ENCODE results near the gene RIPK4.

DNA sequence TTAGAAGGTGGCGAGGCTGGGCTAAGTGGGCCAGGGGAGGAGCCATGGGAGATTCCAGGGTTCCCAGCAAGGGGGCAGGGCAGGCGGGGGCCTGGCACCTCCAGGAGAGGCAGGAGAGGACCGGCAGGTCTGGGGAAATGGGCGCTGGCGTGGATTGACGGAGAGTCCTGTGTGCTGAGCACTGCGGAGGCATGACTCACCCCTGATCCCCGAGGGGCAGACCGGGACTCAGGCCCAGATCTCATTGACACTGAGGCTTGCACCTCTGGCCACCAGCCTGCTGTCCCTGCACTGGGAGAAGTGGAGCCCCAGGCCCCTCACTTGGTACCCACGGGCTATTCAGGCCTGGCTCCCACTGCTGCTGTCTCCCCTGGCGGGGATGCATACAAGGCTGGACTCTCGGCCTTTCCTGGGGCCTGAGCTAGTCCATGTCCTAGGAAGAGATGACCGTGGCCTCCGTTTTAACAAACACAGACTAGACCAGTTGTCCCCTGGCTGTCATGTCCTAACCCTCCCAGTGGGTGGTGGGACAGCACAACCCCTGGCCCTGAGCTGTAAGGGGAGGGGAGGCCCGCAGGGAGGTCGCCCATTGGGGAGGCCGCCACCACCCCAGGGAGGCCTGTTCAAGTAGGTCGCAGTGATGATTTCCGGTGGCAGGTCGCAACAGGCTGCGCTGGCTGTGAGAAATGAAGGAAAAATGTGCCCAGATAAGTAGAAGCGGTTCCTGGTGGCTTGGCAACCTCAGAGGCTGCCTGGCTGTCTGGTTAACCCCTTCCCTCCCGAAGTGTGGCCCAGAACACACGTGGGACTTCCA is 39.7 kb downstream of the RIPK4 start:
- TF ChIP-seq, protein P1, sequence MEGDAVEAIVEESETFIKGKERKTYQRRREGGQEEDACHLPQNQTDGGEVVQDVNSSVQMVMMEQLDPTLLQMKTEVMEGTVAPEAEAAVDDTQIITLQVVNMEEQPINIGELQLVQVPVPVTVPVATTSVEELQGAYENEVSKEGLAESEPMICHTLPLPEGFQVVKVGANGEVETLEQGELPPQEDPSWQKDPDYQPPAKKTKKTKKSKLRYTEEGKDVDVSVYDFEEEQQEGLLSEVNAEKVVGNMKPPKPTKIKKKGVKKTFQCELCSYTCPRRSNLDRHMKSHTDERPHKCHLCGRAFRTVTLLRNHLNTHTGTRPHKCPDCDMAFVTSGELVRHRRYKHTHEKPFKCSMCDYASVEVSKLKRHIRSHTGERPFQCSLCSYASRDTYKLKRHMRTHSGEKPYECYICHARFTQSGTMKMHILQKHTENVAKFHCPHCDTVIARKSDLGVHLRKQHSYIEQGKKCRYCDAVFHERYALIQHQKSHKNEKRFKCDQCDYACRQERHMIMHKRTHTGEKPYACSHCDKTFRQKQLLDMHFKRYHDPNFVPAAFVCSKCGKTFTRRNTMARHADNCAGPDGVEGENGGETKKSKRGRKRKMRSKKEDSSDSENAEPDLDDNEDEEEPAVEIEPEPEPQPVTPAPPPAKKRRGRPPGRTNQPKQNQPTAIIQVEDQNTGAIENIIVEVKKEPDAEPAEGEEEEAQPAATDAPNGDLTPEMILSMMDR (IDR thresholded peaks at IDR 0.05): no peak
- no peak for TF ChIP-seq EZH2 (IDR thresholded peaks at IDR 0.05; ENCODE audit: borderline replicate concordance, insufficient read depth, low read depth, low read length, poor library complexity, severe bottlenecking)

All from B cell (primary cell).